Measurements from ENCODE around the gene GNPTG. TPM values are rescaled to one million over a fixed set of nuclear protein-coding genes. Genes with fewer than 3 reads are reported as not detected.

Gene GNPTG
- total RNA-seq, 1 experiment from 2014 or later = 21.5 TPM

DNA sequence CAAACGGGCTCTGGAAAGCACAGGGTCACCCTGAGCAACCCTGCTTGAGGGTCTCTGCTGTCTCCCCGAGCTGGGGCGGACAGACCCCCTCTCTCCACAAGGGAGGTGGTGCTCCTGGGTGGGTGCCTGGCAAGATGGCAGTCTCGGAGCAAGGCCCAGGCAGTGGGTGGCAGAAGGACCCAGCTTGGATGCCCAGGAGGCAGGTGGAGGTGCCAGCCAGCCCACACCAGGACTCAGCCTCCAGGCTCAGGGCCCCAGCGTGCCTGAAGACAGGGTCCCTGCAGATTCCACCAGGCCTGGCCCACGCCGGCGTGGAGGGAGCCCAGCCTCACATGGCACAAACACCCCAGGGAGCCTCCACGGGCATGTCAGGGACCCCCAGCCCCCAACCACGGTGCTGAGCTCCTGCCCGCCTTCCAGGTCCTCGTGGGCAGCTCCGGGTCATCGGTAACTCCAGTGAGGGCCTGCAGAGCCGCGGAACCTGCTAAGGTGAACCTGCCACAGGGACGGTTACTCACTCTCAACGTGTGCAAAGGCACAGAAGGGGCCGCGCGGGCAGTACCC lies 42.0 kb downstream of the GNPTG start:
- DNase-seq = no peak
- H3K36me3 ChIP-seq (replicated peaks; ENCODE audit: control insufficient read depth, insufficient read depth, low read length) = peaks cover 3% of the 10 kb centered on the region
- no peaks in the 10 kb centered on the region for H3K27me3 ChIP-seq (ENCODE audit: control insufficient read depth, insufficient read depth, low read length)
- H3K4me3 ChIP-seq (ENCODE audit: insufficient read depth, low read depth, low read length) = no peak overlapping the region

DNA sequence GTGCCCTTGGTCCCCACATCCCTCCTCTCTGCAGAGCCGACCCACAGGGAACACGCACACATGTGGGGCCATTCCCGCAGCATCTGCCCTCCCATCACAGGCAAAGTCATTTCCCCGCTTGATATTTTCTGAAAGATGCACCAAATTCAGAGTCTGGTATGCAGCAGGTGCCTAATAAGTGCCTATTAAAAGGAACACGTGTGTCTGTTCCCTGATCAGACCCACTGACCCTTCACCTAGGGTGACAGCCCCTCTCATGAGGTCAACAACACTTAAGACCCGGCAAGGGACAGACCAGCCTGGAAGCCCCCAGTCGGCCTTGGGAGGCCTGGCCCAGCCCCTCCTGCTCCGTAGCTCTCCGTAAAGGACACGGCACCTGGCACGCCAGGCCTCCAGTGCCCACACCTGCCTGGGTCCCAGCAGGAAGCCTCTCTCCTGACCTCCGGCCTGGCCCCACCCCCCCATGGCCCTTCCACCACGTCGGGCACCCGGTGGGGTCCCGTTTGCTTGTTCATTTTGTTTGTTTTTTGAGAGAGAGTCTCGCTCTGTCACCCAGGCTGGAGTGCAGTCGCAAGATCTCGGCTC lies 42.7 kb downstream of the GNPTG start:
- Histone ChIP-seq H3K27me3 (ENCODE audit: control insufficient read depth, insufficient read depth, low read length) (no peaks in the 10 kb centered on the region), H3K4me3 (ENCODE audit: insufficient read depth, low read depth, low read length) (no peak overlapping the region), H3K36me3 (replicated peaks; ENCODE audit: control insufficient read depth, insufficient read depth, low read length) (peaks cover 3% of the 10 kb centered on the region)
- DNase-seq = peak; percentile 66

DNA sequence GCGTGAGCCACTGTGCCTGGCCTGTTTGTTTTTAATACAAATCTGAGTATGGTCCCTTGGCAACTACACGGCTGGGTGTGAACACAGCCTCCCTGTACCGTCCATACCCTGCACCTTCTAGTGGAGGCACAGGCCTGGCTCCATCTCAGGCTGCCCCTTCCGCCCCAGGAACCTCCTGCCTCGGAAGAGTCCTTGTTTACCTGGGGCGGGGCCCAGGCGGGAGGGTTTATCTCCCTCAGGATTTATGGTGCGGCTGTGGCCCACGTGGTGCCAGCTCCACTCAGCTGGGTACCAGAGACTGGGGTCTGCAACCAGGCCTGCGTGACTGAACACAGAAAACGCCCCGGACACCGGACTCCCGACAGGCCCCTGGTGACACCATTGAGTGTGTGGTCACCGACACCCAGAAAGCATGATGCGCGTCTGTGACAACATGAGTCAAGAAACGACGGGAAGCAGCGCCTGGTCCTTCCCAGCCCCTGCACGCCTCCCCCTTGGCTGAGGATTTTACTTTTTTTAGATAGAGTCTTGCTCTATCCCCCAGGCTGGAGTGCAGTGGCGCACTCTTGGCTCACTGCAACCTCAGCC lies 43.8 kb downstream of the GNPTG start:
- H3K4me3 ChIP-seq (ENCODE audit: insufficient read depth, low read depth, low read length) = no peak overlapping the region
- no peak for DNase-seq
- H3K36me3 ChIP-seq (replicated peaks; ENCODE audit: control insufficient read depth, insufficient read depth, low read length) = peaks cover 3% of the 10 kb centered on the region
- H3K27me3 ChIP-seq (ENCODE audit: control insufficient read depth, insufficient read depth, low read length) = no peaks in the 10 kb centered on the region

DNA sequence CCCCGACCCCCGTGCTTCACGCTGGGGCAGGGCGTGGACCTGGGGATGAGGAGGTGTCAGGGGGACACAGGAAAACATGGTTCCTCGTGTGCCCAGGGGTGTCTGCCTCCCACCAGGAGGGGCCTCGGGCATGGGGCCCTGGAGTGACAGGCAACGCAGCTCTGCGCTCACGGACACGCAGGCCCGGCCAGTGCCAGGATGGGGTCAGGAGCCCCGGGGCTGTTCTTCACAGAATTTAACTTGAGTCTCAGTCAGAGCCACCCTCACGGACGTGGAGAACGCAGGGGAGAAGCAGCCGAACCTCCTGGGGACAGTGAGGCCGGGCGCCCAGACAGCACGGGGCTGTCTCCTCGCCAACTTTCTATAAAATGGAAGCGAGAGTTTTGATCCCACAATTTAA lies 46.0 kb downstream of the GNPTG start:
- no peaks in the 10 kb centered on the region for H3K27me3 ChIP-seq (ENCODE audit: control insufficient read depth, insufficient read depth, low read length)
- peaks cover 3% of the 10 kb centered on the region for H3K36me3 ChIP-seq (replicated peaks; ENCODE audit: control insufficient read depth, insufficient read depth, low read length)
- peak; percentile 54 for DNase-seq
- H3K4me3 ChIP-seq (ENCODE audit: insufficient read depth, low read depth, low read length) = no peak overlapping the region

DNA sequence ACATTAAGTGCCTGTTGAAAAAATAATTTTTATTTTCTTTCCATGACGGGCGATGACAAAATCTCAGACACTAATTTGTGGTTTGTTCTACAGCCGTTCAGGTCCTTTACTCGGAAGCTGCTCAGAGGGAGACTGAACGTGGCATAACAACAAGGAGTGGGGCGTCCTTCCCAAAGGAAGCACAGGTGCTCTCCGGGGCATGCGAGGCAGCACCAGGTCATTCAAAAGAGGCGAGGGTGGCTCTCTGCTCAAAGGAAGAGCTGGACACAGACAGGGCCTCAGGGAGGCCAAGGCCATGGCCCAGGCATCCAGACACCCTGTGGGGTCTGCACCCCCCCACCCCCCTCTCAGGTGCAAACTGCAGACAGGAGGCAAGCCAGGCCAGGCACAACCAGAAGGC lies 46.6 kb downstream of the GNPTG start:
- Histone ChIP-seq H3K27me3 (ENCODE audit: control insufficient read depth, insufficient read depth, low read length) (no peaks in the 10 kb centered on the region), H3K36me3 (replicated peaks; ENCODE audit: control insufficient read depth, insufficient read depth, low read length) (peaks cover 3% of the 10 kb centered on the region), H3K4me3 (ENCODE audit: insufficient read depth, low read depth, low read length) (no peak overlapping the region)
- DNase-seq = no peak

DNA sequence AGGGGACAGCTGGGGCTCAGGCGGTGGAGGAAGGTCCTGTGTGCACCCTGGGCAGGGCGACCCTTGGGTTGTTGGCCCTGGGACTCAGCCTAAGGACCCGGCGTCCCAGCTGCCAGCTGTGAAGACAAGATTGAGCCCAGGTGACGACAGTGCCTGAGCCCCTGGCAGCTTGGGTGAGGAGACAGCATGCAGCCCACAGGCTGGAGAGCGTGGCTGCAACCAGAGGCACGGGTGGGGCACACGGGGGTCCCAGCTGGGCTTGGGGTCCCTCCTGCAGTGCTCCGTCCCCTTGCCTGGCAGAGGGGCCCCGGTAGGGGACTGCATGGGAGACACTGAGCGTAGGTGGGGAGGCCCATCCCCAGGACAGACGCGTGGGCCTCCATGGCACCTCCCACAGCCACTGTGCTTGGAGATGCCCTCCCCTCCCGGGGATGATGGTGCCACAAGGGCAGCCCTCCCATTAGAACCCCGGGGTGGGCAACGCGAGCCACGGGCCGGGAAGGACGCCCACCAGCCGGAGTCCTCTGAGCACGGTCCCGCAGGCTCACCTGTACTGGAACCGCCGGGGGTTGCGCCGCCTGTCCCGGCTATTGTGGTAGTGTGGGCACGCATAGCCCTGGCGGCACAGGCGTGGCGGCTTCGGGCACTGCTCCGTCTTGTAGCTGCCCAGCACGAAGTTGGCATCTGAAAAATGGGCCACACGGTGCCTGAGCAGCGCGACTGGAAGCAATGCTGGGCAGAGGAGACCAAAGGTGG lies 47.3 kb downstream of the GNPTG start:
- Histone ChIP-seq H3K4me3 (ENCODE audit: insufficient read depth, low read depth, low read length) (no peak overlapping the region), H3K36me3 (replicated peaks; ENCODE audit: control insufficient read depth, insufficient read depth, low read length) (peaks cover 3% of the 10 kb centered on the region), H3K27me3 (ENCODE audit: control insufficient read depth, insufficient read depth, low read length) (no peaks in the 10 kb centered on the region)
- DNase-seq = peak; percentile 63

DNA sequence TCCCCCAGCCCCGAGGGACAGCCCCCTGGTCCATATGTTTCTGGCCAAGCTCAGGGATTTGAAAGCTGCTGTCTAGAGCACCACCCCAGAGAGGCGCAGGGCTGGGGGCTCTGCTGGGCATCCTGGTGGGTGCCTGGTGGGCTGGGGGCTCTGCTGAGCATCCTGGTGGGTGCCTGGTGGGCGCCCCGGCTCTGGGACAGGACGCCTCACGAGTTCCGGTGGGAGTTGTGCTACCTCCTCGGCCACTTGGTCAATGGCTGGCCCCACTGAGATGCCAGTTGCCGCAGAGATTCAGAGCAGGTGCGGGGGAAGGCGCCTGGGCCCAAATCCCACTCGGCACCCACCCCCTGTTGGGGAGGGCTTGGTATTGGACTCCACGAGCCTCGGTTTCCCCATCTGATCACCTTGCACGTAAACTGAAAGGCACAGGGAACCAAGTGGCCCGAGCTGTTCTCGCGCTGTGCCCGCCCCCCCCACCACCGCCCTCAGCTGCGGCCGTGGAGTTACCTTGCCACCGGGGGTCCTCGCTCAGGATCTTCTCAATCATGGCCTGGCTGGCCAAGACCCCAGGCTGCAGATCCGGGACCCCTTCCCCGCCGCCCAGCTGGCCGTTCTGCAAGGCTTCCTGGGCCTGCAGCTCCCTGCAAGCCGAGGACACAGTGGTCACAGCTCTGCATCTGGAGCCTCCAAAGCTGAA lies 49.5 kb downstream of the GNPTG start:
- Histone ChIP-seq H3K4me3 (ENCODE audit: insufficient read depth, low read depth, low read length) (no peak overlapping the region), H3K36me3 (replicated peaks; ENCODE audit: control insufficient read depth, insufficient read depth, low read length) (peaks cover 3% of the 10 kb centered on the region), H3K27me3 (ENCODE audit: control insufficient read depth, insufficient read depth, low read length) (no peaks in the 10 kb centered on the region)
- DNase-seq = peak; percentile 76

DNA sequence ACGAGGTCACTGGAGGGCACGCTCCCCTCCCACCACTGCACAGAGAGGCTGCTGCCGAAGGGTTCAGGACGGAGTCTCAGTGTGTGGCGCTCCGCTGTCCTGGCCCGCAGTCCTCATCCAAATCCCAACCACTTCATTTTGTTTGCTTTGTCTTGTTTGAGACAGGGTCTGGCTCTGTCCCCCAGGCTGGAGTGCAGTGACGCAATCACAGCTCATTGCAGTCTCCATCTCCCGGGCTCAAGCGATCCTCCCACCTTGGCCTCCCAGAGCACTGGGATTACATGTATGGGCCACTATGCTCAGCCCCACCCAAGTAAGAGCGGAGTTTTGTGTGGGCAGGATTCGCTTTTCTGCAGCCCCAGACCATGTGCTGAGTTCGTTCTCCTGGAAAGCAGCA lies 50.0 kb downstream of the GNPTG start:
- peaks cover 3% of the 10 kb centered on the region for H3K36me3 ChIP-seq (replicated peaks; ENCODE audit: control insufficient read depth, insufficient read depth, low read length)
- H3K4me3 ChIP-seq (ENCODE audit: insufficient read depth, low read depth, low read length) = no peak overlapping the region
- no peaks in the 10 kb centered on the region for H3K27me3 ChIP-seq (ENCODE audit: control insufficient read depth, insufficient read depth, low read length)
- no peak for DNase-seq

DNA sequence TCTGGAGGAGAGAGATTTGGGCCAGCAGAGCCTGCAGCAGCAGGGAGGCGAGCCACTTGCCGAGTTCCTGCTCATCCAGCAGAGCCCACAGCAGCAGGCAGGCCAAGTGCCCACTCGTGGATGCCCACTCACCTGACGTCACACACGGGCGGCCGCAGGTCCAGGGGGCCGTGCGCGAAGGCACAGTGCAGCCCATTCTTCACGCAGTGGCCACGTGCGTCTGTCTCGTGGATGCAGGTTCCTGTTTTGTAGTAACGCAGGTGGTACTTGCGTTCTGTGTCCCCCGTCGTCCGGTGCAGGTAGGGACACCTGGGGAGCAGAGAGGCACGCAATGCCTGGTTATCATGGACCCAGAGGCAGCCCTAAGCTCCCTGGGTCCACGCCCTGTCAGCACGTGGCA lies 51.3 kb downstream of the GNPTG start:
- Histone ChIP-seq H3K4me3 (ENCODE audit: insufficient read depth, low read depth, low read length) (no peak overlapping the region), H3K27me3 (ENCODE audit: control insufficient read depth, insufficient read depth, low read length) (no peaks in the 10 kb centered on the region), H3K36me3 (replicated peaks; ENCODE audit: control insufficient read depth, insufficient read depth, low read length) (peaks cover 3% of the 10 kb centered on the region)
- peak; percentile 34 for DNase-seq

DNA sequence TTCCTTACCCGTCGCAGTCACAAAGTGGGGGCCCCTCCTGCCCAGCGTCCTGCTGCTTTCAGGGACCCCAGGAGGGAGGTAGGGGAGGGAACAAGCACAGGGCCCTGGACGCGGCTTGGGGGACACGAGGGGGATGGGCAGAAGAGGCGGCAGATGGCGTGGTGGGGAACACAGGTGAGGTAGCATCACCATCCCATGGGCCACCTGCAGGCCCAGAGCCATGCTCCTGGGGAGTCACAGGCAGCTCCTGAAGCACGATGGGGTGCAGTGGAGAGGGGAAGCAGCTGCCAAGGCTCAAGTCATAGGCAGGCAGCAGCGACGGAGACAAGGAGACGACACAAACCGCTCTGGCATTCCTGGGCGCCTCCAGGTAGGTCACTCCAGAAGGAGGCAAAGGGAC lies 52.0 kb downstream of the GNPTG start:
- Histone ChIP-seq H3K4me3 (ENCODE audit: insufficient read depth, low read depth, low read length) (no peak overlapping the region), H3K36me3 (replicated peaks; ENCODE audit: control insufficient read depth, insufficient read depth, low read length) (peaks cover 3% of the 10 kb centered on the region), H3K27me3 (ENCODE audit: control insufficient read depth, insufficient read depth, low read length) (no peaks in the 10 kb centered on the region)
- DNase-seq = peak; percentile 39

DNA sequence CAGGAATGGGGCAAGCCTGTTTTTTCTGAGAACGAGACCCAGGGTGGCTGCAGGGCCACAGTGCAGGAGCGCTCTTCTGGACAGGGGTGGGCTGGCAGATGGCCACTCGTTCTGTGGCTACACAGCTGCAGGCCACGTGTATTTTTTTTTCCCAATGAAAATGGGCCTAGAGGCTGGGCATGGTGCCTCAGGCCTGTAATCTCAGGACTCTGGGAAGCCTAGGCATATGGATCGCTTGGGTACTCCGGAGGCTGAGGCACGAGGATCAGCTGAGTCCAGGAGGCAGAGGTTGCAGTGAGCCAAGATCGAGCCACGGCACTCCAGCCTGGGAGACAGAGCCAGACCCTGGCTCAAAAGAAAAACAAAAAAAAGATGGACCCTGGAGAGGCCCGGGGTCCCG lies 56.0 kb downstream of the GNPTG start:
- Histone ChIP-seq H3K36me3 (replicated peaks; ENCODE audit: control insufficient read depth, insufficient read depth, low read length) (no peaks in the 10 kb centered on the region; the same call in 1 of the 2 replicates), H3K27me3 (ENCODE audit: control insufficient read depth, insufficient read depth, low read length) (no peaks in the 10 kb centered on the region), H3K4me3 (ENCODE audit: insufficient read depth, low read depth, low read length) (peak overlapping the region; percentile 12; the same call in 1 of the 2 replicates)
- peak; percentile 38 for DNase-seq

DNA sequence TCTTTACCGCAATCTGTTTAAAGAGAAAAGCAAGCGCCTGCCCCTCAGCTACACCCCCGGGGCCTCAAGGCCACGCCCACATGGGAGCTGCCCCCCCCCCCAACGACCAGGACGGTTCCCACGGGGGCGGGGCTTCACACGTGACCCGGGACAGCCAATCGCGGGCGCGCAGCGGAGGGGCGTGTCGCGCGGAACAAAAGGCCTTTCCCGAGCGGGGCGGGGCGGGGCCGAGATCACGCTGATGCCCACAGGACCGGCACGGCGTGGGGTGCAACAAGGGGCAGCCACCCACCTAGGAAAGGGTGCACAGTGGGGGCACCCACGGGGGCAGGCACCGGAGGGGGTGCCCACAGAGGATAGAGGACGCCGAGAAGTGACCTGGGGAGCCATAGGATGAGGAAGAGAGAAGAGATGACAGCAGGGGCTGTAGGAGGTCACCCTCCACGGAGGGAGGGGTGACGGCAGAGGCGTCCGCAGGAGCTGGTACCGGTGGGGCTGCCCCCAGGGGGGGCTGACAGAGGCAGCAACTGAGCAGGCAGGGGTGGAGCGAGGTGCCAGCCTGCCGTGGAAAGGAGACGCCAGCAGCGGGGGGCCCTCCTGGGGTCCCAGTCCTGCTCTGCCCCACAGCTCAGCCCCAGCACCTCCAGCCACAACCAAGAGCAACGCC lies 56.6 kb downstream of the GNPTG start:
- Histone ChIP-seq H3K27me3 (ENCODE audit: control insufficient read depth, insufficient read depth, low read length) (no peaks in the 10 kb centered on the region), H3K36me3 (replicated peaks; ENCODE audit: control insufficient read depth, insufficient read depth, low read length) (no peaks in the 10 kb centered on the region; the same call in 1 of the 2 replicates), H3K4me3 (ENCODE audit: insufficient read depth, low read depth, low read length) (peak overlapping the region; percentile 53)
- peak; percentile 100 for DNase-seq

DNA sequence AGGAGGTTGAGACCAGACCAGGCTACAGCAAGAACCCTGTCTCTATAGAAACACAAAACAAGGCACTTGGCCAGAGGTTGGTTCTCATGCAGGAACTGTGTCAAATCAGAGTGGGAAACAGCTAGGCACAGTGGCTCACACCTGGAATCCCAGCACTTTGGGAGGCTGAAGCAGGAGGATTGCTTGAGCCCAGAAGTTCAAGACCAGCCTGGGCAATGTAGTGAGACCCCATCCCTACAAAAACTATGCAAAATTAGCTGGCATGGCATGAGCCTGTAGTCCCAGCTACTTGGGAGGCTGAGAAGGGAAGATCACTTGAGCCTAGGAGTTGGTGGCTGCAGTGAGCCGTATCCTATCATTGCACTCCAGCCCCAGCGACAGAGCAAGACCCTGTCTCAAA lies 61.1 kb downstream of the GNPTG start:
- Histone ChIP-seq H3K36me3 (replicated peaks; ENCODE audit: control insufficient read depth, insufficient read depth, low read length) (no peaks in the 10 kb centered on the region; the same call in 1 of the 2 replicates), H3K27me3 (ENCODE audit: control insufficient read depth, insufficient read depth, low read length) (peaks cover 4% of the 10 kb centered on the region; the same call in 1 of the 2 replicates), H3K4me3 (ENCODE audit: insufficient read depth, low read depth, low read length) (no peak overlapping the region)
- no peak for DNase-seq

Measured in H7 (cell line).